ENCODE results near the gene HTT-AS. TPM values are rescaled to one million over a fixed set of nuclear protein-coding genes. Genes with fewer than 3 reads are reported as not detected.

Gene HTT-AS
- total and polyA plus RNA-seq, 2 of the 13 experiments (the other 11 are each of a cell fraction or from before 2014, with no cell fraction given), result not detected

GRCh38 chr4:3073158-3074077, 920 bp downstream of the HTT-AS start (continued):
- TF ChIP-seq ZFP91 (CRISPR knock-in tag; IDR thresholded peaks at IDR 0.05; ENCODE audit: borderline replicate concordance) (peak; percentile 63; the same call in 1 of the 2 replicates), HINFP (CRISPR knock-in tag; IDR thresholded peaks at IDR 0.05; ENCODE audit: low read depth) (no peak), SKIL (CRISPR knock-in tag; IDR thresholded peaks at IDR 0.05; ENCODE audit: borderline replicate concordance) (no peak), MAFG (CRISPR knock-in tag; IDR thresholded peaks at IDR 0.05) (no peak), TGIF2 (CRISPR knock-in tag; IDR thresholded peaks at IDR 0.05) (0 out of 2 replicates have a peak, but pooled peaks have one; percentile 28), ERF (CRISPR knock-in tag; IDR thresholded peaks at IDR 0.05) (peak; percentile 27; the same call in 1 of the 2 replicates), BHLHE40 (IDR thresholded peaks at IDR 0.05; ENCODE audit: low read length) (0 out of 2 replicates have a peak, but pooled peaks have one; percentile 12), ZNF143 (CRISPR knock-in tag; IDR thresholded peaks at IDR 0.05) (no peak), ZNF619 (CRISPR knock-in tag; IDR thresholded peaks at IDR 0.05) (no peak), ZNF382 (CRISPR knock-in tag; IDR thresholded peaks at IDR 0.05; ENCODE audit: borderline replicate concordance) (no peak), ZNF275 (CRISPR knock-in tag; IDR thresholded peaks at IDR 0.05; ENCODE audit: borderline replicate concordance) (no peak), TFE3 (CRISPR knock-in tag; IDR thresholded peaks at IDR 0.05) (0 out of 2 replicates have a peak, but pooled peaks have one; percentile 14), RCOR2 (CRISPR knock-in tag; IDR thresholded peaks at IDR 0.05) (no peak), TOPORS (CRISPR knock-in tag; IDR thresholded peaks at IDR 0.05) (0 out of 2 replicates have a peak, but pooled peaks have one; percentile 15), ZNF576 (CRISPR knock-in tag; IDR thresholded peaks at IDR 0.05) (no peak), PRPF4 (IDR thresholded peaks at IDR 0.05; ENCODE audit: low read depth, low read length, poor library complexity, severe bottlenecking) (no peak), SMAD3 (CRISPR knock-in tag; IDR thresholded peaks at IDR 0.05) (no peak), GTF3A (CRISPR knock-in tag; conservative IDR thresholded peaks at IDR 0.05) (no peak), KMT2B (CRISPR knock-in tag; IDR thresholded peaks at IDR 0.05) (no peak), NCOA5 (CRISPR knock-in tag; IDR thresholded peaks at IDR 0.05) (no peak), PHF20 (CRISPR knock-in tag; IDR thresholded peaks at IDR 0.05) (no peak; the same call in 1 of the 2 replicates)
